Measurements from ENCODE around the gene ATP1B4. TPM values are rescaled to one million over a fixed set of nuclear protein-coding genes. Genes with fewer than 3 reads are reported as not detected.

Gene ATP1B4
- total RNA-seq: 19.1 TPM

GRCh38 chrX:120361764-120362305 is at the start of gene ATP1B4:
Gene ATP1B4 (plus strand): TSS chrX:120362089. CDS start chrX:120362169, 80 bp downstream.

Other genes starting within 250 kb of the ATP1B4 start
- not detected for gene RHOXF1, start 246.2 kb upstream of the ATP1B4 start, total RNA-seq
- gene RHOXF2, start 203.5 kb upstream of the ATP1B4 start, total RNA-seq: not detected
- gene ZBTB33, start 111.3 kb upstream of the ATP1B4 start, total RNA-seq: 34.4 TPM
- 3.4 TPM for gene TMEM255A, start 50.6 kb upstream of the ATP1B4 start, total RNA-seq
- 103 TPM for gene LAMP2, start 107.2 kb downstream of the ATP1B4 start, total RNA-seq
- 78.0 TPM for gene CUL4B, start 198.9 kb downstream of the ATP1B4 start, total RNA-seq
- 31.2 TPM for gene MCTS1, start 242.0 kb downstream of the ATP1B4 start, total RNA-seq

Measured in camera-type eye (tissue), 1 donor.